Fibroblast of lung (primary cell): ENCODE data around the gene NTS. TPM values are rescaled to one million over a fixed set of nuclear protein-coding genes. Genes with fewer than 3 reads are reported as not detected.

Experiments used
- DNase-seq, 2 donors: peaks; one replicate each; pipeline versions ENCODE4 v3.0.0 to v3.0.0-alpha.2; 2010; ENCODE audit warnings: low read depth in 2 of 2
- H2AFZ ChIP-seq: 2 replicates; pipeline ENCODE4 v1.5.1; 2012; ENCODE audit warnings: low read length, control low read depth, inconsistent platforms
- H3K27ac ChIP-seq: 2 replicates; pipeline ENCODE4 v1.5.1; 2011; ENCODE audit warnings: low read length, control low read depth; ENCODE audit not compliant: insufficient read depth
- H3K27me3 ChIP-seq: 2 replicates; pipeline ENCODE4 v1.5.1; 2011; ENCODE audit warnings: mild to moderate bottlenecking, low read length; ENCODE audit not compliant: control insufficient read depth, insufficient read depth
- H3K36me3 ChIP-seq: 2 replicates; pipeline ENCODE4 v1.5.1; 2011; ENCODE audit warnings: low read length; ENCODE audit not compliant: control insufficient read depth, insufficient read depth
- H3K4me1 ChIP-seq: 2 replicates; pipeline ENCODE4 v1.5.1; 2011; ENCODE audit warnings: low read length; ENCODE audit not compliant: control insufficient read depth, insufficient read depth; ENCODE audit errors: extremely low read depth
- H3K4me2 ChIP-seq: 2 replicates; pipeline ENCODE4 v1.5.1; 2011; ENCODE audit warnings: low read length, control low read depth; ENCODE audit not compliant: insufficient read depth; ENCODE audit errors: extremely low read depth
- H3K4me3 ChIP-seq, 4 experiments: fragments of 200-600 bp in 1 of 4; sonication (generic) in 1 of 4; replicated peaks in 1 of 4; 2 replicates each; pipeline ENCODE4 v1.5.1; 2011 to 2016; ENCODE audit warnings: low read length in 4 of 4, low read depth in 3 of 4, mild to moderate bottlenecking in 3 of 4, control low read depth in 2 of 4, inconsistent platforms in 1 of 4, mixed read lengths in 1 of 4; ENCODE audit not compliant: insufficient read depth in 1 of 4; ENCODE audit errors: control extremely low read depth in 1 of 4
- H3K79me2 ChIP-seq: 2 replicates; pipeline ENCODE4 v1.5.1; 2012; ENCODE audit warnings: mild to moderate bottlenecking, low read length, inconsistent platforms; ENCODE audit not compliant: control insufficient read depth, insufficient read depth
- H3K9ac ChIP-seq: 2 replicates; pipeline ENCODE4 v1.5.1; 2011; ENCODE audit warnings: mild to moderate bottlenecking, low read length, control low read depth; ENCODE audit not compliant: insufficient read depth
- H3K9me3 ChIP-seq: 2 replicates; pipeline ENCODE4 v1.5.1; 2012; ENCODE audit warnings: low read depth, low read length; ENCODE audit not compliant: control insufficient read depth, insufficient read depth
- H4K20me1 ChIP-seq: 2 replicates; pipeline ENCODE4 v1.5.1; 2011; ENCODE audit warnings: low read length; ENCODE audit not compliant: control insufficient read depth, insufficient read depth; ENCODE audit errors: extremely low read depth
- CTCF ChIP-seq, 2 donors: IDR thresholded peaks in 1 of 2; conservative IDR thresholded peaks in 1 of 2; 1 replicate in 1 of 2; 2 replicates in 1 of 2; pipeline ENCODE4 v1.5.1; 2011 to 2012; ENCODE audit warnings: low read length in 2 of 2, control low read depth in 1 of 2, inconsistent platforms in 1 of 2, low read depth in 1 of 2, mild to moderate bottlenecking in 1 of 2
- EZH2 ChIP-seq: IDR thresholded peaks from 2 replicates; pipeline ENCODE4 v1.5.1; 2012; ENCODE audit warnings: low read length, control low read depth, mild to moderate bottlenecking; ENCODE audit errors: missing control alignments
- polyA plus RNA-seq, 2 donors: library from polyadenylated mRNA; depleted of rRNA in 1 of 2; stranded (reverse) in 1 of 2; unstranded in 1 of 2; fragments of >200 nt; gene quantifications; 2 replicates each; pipeline ENCODE4 v1.2.1, GENCODE V29; 2011 to 2012; ENCODE audit warnings: missing spikeins in 1 of 2
- total RNA-seq: library from RNA; depleted of rRNA; stranded (reverse); fragments of >200 nt; gene quantifications from 2 replicates; pipeline ENCODE4 v1.2.1, GENCODE V29; 2014

The NTS gene
- total and polyA plus RNA-seq, 2 donors (not counting 1 experiment from before 2014, with no cell fraction given), result not detected

GRCh38 chr12:85856966-85857365 is 17.1 kb upstream of the NTS start:
- Histone ChIP-seq H3K27ac (no peak overlapping the region), H3K4me3 (no peak overlapping the region), H3K27me3 (no peaks in the 10 kb centered on the region), H3K4me1 (no peaks in the 10 kb centered on the region), H3K79me2 (no peaks in the 10 kb centered on the region), H3K36me3 (no peaks in the 10 kb centered on the region), H4K20me1 (no peaks in the 10 kb centered on the region), H3K9me3 (no peaks in the 10 kb centered on the region), H3K9ac (no peak overlapping the region), H2AFZ (no peak overlapping the region), H3K4me2 (no peak overlapping the region)
- no peak for DNase-seq
- TF ChIP-seq CTCF (conservative IDR thresholded peaks at IDR 0.05 in 1 of 2, IDR thresholded peaks at IDR 0.05 in 1 of 2; ENCODE audit: low read depth in 1 of 2, low read length in 2 of 2), result no peak
- TF ChIP-seq EZH2, result no peak

- Histone ChIP-seq H3K9me3 (no peaks in the 10 kb centered on the region), H4K20me1 (no peaks in the 10 kb centered on the region), H3K4me3 (no peak overlapping the region), H3K27me3 (no peaks in the 10 kb centered on the region), H3K27ac (no peak overlapping the region), H3K36me3 (no peaks in the 10 kb centered on the region), H3K9ac (no peak overlapping the region), H3K4me1 (no peaks in the 10 kb centered on the region), H3K79me2 (no peaks in the 10 kb centered on the region), H2AFZ (no peak overlapping the region), H3K4me2 (no peak overlapping the region)
- no peak for TF ChIP-seq CTCF (conservative IDR thresholded peaks at IDR 0.05 in 1 of 2, IDR thresholded peaks at IDR 0.05 in 1 of 2; ENCODE audit: low read depth in 1 of 2, low read length in 2 of 2)
- peak in 1 of 2 donors; percentile 31 for DNase-seq
These were observed 8.2 kb upstream of the NTS start for GRCh38 chr12:85865890-85866289.

- H3K36me3 ChIP-seq, result no peaks in the 10 kb centered on the region
- no peak overlapping the region for H3K4me2 ChIP-seq
- H3K27me3 ChIP-seq, result no peaks in the 10 kb centered on the region
- H3K9ac ChIP-seq, result no peak overlapping the region
- H3K79me2 ChIP-seq, result no peaks in the 10 kb centered on the region
- no peak overlapping the region for H3K27ac ChIP-seq
- TF ChIP-seq EZH2 (no peak), CTCF (conservative IDR thresholded peaks at IDR 0.05 in 1 of 2, IDR thresholded peaks at IDR 0.05 in 1 of 2; ENCODE audit: low read depth in 1 of 2, low read length in 2 of 2) (peak; percentile 77 to 82)
- H3K4me1 ChIP-seq, result no peaks in the 10 kb centered on the region
- H4K20me1 ChIP-seq, result no peaks in the 10 kb centered on the region
- peak overlapping the region in 1 of 4 experiments; percentile 9 for H3K4me3 ChIP-seq
- DNase-seq, result peak; percentile 58 to 72
- no peaks in the 10 kb centered on the region for H3K9me3 ChIP-seq
- no peak overlapping the region for H2AFZ ChIP-seq
These were observed 6.9 kb upstream of the NTS start for GRCh38 chr12:85866986-85867776.
